GM19193 (cell line): ENCODE results near the gene VTA1.

ENCODE experiments used
- POLR2A ChIP-seq: IDR thresholded peaks from 4 replicates; pipeline ENCODE4 v1.6.1; 2011; ENCODE audit not compliant: insufficient read depth, insufficient read length; ENCODE audit errors: extremely low read depth

Gene VTA1, protein sequence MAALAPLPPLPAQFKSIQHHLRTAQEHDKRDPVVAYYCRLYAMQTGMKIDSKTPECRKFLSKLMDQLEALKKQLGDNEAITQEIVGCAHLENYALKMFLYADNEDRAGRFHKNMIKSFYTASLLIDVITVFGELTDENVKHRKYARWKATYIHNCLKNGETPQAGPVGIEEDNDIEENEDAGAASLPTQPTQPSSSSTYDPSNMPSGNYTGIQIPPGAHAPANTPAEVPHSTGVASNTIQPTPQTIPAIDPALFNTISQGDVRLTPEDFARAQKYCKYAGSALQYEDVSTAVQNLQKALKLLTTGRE

DNA sequence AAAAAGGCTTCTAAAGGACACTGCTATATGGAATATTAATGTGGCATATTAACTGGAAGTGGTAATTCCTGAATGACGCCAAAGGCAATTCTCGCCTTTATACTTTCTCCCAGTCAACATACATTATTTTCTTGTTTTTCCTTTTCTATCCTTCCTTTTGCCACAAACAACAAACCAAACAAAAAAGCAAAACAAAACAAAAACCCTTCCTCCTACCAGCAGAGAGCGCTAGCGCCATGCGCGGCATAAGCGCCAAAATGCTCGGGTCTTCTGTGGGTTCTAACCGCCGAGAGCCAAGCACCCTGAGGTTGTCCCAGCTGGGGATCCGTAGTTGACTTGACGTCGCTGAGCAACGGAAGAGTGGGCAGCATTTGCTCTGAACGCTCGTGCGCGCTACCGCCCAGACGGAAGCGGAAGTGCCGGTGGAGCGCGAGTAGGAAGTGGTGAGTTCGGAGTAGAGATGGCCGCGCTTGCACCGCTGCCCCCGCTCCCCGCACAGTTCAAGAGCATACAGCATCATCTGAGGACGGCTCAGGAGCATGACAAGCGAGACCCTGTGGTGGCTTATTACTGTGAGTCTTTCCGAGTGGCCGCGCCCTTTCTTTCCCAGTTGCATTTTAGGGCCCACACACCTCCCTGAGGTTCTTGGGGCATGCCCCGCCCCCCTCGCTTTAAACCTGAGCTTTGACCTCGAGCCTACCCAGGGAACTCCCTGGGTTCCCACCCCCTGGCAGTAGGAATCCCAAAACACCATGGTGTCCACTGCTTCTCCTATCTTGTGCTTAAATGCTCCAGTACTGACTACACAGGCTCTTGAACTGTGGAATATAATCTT lies at the start of gene VTA1, which contains the start of gene NMBR:
Gene VTA1 (plus strand): TSS at position 436 of the 835 bp plus-strand sequence. CDS start 25 bp downstream, at position 461.
Gene NMBR (minus strand): TSS at position 295 of the 835 bp plus-strand sequence. CDS start 58,464 bp downstream, outside the sequence.
- TF ChIP-seq POLR2A = peak; percentile 88

DNA sequence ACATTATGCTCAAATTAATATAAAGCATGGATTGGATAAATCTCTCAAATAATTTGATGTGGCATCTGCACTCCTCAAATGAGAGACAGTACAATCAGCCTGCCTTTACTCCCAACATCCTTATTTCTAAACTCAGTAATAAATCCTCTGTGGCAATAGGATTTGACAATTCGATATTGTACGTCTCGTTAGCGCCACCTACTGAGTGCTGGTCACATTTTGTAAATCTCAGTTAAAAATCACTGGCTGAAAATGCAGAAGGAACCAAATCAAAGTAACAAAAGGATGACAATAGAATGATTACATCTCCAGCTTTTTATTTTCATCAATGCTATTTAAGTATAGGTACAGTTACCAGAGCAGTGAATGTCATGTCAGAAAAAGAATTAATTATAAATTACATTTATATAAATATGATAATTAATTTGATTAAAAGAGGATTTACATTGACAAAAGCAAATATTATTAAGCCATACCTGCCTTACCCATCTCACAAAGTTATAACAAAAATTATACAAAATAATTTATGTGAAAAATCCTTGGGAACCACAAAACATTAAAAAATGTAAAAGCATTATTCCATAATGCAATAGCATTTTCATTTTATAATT lies 34.5 kb upstream of the VTA1 start:
- TF ChIP-seq POLR2A = no peak

DNA sequence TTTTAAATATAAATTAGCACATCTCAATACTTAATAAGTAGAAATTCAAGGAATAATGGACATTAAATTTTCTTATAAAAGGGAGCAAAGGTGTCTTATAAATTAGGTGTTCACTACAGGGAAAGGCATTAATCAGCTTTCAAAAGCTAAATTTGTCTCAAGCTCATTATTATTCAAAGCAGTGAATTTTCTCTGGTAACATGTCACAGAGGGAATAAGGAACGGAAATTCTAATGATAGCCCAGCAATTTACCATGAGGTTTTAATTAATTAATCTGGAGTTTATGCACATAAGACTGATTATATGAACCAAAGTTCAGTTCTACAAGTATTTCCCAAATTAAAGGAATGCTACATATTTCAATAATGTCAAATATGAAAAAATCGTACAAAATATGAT lies 29.7 kb upstream of the VTA1 start:
- TF ChIP-seq POLR2A = no peak

DNA sequence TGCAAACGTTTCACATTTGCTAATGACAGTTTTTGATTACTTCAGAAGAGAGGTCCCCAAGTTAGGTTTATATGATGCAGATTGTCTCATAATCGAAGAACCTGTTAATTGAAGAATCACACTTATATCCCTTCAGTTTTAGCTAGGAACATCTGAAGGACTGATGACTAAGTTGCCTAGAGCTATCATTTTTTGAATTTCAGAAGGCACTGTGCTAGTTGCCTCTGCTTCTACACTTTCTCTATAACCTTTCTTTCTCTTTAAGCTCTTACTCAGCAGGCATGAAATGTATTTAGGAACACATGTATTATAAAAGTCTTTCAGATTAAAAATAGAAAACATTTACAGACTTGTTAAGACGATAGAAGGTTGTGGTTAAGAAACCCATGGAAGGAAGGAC lies 28.7 kb upstream of the VTA1 start:
- no peak for TF ChIP-seq POLR2A

DNA sequence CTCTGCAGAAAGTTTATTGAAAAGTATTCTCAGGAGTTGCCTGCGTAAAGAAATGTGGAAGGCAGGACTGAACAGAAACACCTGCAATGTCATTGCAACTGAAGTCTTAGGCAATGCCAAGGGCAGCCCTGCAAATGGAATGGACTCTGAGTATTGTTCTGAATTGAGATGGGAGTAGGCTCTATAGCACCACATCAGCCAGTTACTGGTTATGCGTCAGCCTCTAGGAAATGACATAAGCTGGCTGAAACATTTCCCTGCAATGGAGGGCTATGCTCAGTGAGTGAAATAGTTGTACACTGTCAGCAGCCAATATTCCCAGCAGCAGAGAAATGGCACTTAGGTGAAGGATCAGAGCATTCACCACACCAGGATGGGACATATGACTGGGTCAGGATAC lies 28.1 kb upstream of the VTA1 start:
- TF ChIP-seq POLR2A = no peak

DNA sequence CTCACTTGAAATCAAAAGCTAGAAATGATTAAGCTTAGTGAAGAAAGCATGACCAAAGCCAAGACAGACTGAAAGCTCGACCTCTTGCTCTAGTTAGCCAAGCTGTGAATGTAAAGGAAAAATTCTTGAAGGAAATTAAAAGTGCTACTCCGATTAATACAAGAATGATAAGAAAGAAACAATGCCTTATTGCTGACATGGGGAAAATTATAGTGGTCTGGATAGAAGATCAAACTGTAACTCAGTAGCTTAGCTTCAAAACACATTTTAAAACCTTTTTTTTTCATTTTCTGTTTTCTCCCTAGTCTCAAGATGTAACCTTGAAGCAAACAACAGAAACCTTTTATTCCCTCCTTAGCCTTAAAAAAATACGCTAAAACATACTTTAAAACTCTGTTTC lies 25.7 kb upstream of the VTA1 start:
- TF ChIP-seq POLR2A = no peak

DNA sequence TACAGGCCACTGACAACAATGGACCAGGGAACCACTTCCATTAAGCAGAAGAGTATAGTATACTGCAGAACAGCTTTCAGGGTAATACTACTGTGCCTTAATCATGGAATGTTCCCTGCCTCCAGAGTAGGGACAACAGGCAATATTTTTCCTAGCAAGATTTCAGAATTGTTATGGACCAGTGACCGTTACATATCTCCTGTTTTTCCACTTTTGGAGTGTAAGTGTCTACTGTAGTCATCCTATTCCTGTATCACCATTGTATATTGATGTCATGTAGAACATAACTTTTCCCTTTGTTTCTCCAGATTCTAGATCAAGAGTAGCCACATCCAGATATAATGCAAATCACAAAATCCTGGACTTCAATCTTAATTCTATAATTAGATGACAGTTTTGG lies 16.2 kb upstream of the VTA1 start:
- no peak for TF ChIP-seq POLR2A

DNA sequence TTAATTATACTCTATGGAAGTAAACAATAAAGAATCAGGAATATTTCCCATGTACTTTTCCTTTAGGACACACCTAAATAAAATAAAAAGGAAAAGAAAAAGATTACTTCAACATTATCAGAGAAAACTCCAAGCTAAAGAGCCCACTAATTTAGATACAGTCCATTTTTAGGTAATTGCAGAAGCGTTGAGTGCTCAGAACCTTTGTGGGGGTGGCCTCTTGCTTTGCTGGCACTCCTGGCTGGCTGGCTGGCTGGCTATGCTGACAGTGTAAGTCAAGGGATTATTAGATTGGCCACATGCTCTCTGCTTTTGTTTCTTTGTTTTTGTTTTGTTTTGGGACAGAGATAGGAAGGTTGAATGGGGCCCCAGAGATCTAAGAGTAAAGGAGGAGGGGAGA lies 14.4 kb upstream of the VTA1 start, which contains the start of gene GJE1:
Gene GJE1 (plus strand): TSS at position 301 of the 400 bp plus-strand sequence. CDS start 234 bp downstream, outside the sequence.
- TF ChIP-seq POLR2A = no peak

DNA sequence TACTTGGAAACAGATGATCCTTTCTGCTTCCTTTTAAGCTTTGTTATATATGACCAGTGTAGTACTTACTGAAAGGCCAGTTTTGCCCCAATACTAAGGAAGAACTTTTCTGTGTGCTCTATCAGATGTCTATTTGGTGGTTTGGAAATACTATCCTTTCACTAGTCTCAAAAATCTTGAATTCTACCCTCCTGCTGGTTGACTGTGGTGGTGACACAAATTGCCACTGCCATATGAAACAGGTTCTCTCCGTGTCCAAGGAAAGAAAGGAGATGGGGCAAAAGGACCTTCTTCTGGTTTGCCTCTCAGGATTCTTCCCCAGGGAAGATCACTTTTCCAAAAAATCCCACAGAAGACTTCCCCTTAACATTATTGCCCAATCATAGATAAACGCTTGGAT lies 8.2 kb upstream of the VTA1 start:
- no peak for TF ChIP-seq POLR2A

DNA sequence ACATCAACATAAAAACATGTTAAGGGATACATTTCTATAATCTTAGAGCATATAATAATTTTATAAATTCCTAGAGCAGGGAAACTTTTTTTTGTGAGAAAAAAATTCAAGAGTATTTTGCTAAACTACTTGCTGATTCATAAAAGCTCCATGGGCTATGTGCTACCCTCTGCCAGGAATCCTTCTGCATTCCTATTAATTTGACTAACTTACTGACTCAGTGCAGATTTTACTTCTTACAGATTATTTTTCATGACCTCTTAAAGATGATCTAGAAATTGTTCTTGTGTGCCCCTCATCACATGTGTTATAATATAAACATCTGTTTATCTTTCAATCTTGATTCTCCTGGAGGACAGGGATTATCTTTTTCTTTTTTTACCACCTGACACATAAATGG lies 5.7 kb downstream of the VTA1 start:
- no peak for TF ChIP-seq POLR2A

DNA sequence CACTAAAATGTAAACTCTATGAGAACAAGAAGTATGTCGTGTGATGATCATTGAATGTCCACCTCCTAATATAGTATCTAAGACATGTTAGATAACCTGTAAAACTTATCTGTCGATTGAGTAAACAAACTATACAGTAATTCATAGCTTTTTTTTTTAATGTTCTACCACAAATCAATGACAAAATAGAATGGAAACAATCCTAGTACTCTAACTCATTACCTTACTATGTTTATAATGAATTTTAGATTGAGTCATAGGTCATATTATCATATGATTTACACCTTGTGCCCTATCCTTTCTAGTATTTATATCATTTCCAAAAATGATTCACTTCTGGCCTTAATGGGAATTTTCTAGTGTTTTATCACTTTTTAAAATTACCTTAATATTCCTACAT lies 6.1 kb downstream of the VTA1 start:
- no peak for TF ChIP-seq POLR2A

DNA sequence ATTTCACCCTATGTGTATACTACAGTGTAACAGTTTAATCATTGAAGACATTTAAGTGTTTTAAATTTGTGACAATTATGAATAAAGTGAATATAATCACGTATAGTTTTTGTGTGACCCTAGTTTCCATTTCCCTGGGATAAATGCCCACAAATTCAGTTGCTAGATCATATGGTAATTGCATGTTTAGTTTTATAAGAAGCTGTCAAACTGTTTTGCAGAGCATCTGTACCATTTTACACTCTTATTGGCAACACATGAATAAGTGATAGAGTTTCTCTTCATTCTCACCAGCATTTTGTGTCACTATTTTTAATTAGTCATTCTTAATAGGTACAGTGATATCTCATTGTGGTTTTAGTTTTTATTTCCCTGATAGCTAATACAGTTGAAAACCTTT lies 7.3 kb downstream of the VTA1 start:
- TF ChIP-seq POLR2A = no peak

DNA sequence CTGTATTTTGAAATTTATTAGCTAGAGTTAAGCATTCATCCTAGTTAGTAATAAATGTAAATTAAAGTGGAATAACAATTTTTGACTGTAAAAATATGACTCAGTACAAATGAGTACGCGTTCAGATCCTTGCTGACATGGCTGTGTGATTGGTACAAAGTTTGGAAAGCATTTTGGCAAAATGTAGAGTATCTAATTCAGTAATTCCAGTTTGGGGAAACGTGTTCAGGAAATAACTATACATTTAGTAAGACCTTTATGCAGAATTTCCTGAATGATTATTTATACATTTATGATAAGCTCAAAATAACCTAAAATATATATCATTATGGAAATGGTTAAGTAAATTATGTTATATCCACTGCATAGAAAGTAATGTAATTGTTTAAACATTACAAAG lies 8.0 kb downstream of the VTA1 start:
- TF ChIP-seq POLR2A = no peak

DNA sequence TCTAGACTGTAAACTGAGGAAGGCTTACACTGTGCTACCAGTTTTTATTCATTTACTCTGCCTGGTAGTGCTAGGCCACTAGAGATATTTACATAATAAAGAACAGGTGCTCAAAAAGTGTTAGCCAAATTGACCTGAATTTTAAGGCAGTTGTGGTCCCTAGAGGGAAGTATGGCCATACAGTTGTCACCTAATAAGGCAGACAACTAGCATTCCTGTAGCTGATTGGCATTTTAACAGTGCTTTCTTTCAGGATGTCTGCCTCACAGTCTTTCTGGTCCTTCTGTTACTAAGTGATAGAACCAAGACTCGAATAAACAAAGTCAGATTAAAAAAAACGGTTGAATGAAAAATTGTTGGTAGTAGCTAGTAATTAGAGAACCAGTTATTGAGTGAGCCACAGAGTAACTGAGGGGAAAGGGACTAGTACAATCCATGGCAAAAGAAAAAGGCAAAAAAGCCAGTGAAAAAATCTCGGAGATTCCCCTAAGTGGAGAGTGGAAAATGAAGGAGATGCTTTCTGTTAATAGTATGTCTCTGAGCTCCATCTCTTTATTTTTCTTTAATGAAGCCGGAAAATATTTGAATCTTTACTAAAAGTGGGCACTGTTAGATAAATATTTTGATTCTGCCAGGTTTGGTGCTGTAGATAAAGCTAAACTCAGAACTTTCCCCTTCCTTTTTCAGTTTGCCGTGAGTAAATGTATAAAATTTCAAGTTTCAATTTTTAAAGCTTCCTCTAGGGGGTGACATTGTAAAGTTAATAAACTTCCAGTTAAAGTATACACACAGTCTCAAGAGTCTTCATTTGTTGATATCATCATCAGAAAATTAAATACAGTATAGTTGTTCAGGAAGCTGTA lies 9.1 kb downstream of the VTA1 start:
- no peak for TF ChIP-seq POLR2A

DNA sequence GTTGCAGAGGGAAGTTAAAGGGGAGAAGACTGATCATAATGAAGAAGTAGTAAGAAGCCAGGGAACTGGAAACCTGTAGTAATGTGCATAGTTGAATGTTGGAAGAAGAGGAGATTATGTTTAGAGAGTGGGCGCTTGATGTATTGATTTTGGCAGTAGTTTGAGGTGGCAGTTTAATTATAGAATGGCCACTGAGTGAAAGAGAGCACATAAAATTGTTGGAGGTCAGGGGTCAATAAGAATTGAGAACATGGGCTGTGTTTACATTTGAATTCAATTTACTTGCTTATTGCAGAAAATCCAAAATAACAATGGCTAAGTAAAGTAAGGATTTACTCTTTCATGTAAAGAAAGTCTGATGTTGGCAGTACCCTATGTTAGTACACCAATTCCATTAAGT lies 15.7 kb downstream of the VTA1 start:
- TF ChIP-seq POLR2A = no peak

DNA sequence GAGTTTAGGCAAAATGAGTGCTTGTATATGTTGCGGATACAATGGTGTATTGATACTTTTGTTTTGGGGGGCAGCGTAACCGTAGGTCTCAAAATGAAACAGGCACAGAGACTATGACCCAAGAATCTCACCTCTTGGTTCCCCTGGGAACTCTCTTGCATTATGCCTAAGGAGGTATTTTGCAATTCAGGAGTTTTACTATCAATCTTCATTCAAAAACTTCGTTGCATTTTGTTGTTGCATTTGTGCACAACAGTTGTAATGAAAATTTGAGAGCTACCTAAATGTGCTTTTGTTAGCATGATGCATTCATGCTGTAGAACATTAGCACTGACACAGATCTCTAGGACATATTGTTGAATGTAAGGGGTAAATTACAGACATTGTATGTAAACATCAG lies 18.2 kb downstream of the VTA1 start:
- no peak for TF ChIP-seq POLR2A
